Ectodermal cell (in vitro differentiated cells): ENCODE measurements around the gene KLC1.
"Not testable (repeated sequence)": the region's sequence is repeated elsewhere in the genome, so short reads cannot be mapped to it uniquely, and the experiment has no call there.

ENCODE experiments used
- H3K27ac ChIP-seq: 2 replicates; pipeline ENCODE4 v1.7.0; 2013; ENCODE audit warnings: mild to moderate bottlenecking, low read depth, low read length; ENCODE audit not compliant: insufficient read depth, poor library complexity, severe bottlenecking
- H3K27me3 ChIP-seq: 2 replicates; pipeline ENCODE4 v1.7.0; 2013; ENCODE audit warnings: mild to moderate bottlenecking, low read length; ENCODE audit not compliant: insufficient read depth, control insufficient read depth, poor library complexity, severe bottlenecking
- H3K36me3 ChIP-seq: one replicate; pipeline ENCODE4 v1.7.0; 2013; ENCODE audit warnings: low read length; ENCODE audit not compliant: control insufficient read depth, insufficient read depth
- H3K4me1 ChIP-seq: one replicate; pipeline ENCODE4 v1.7.0; 2013; ENCODE audit warnings: low read length; ENCODE audit not compliant: control insufficient read depth, insufficient read depth
- H3K4me3 ChIP-seq: 2 replicates; pipeline ENCODE4 v1.7.0; 2013; ENCODE audit warnings: low read depth, low read length, control low read depth; ENCODE audit not compliant: insufficient read depth
- H3K9me3 ChIP-seq: 2 replicates; pipeline ENCODE4 v1.7.0; 2013; ENCODE audit warnings: mild to moderate bottlenecking, low read length, moderate library complexity; ENCODE audit not compliant: control insufficient read depth
- WGBS, 2 experiments: methylation state at CpG; one replicate each; pipeline ENCODE4 v1.1.7; 2013; ENCODE audit warnings: missing lambda C conversion rate in 2 of 2; 5-methylcytosine and 5-hydroxymethylcytosine counted together

KLC1 gene

GRCh38 chr14:103606963-103607668, 21.9 kb upstream of the KLC1 start:
- WGBS, 2 experiments = 17 to 19% methylated on average over 25 of the region's 25 CpGs
- no peaks in the 10 kb centered on the region for H3K9me3 ChIP-seq
- peaks cover 10% of the 10 kb centered on the region for H3K4me1 ChIP-seq
- H3K27ac ChIP-seq = no peak overlapping the region
- H3K4me3 ChIP-seq = no peak overlapping the region
- peaks cover 21% of the 10 kb centered on the region for H3K27me3 ChIP-seq
- H3K36me3 ChIP-seq = no peaks in the 10 kb centered on the region

GRCh38 chr14:103607822-103608221, 21.2 kb upstream of the KLC1 start:
- WGBS, 2 experiments = 43 to 46% methylated on average over 15 of the region's 15 CpGs
- Histone ChIP-seq H3K9me3 (no peaks in the 10 kb centered on the region), H3K36me3 (no peaks in the 10 kb centered on the region), H3K4me3 (no peak overlapping the region), H3K4me1 (peaks cover 10% of the 10 kb centered on the region), H3K27ac (no peak overlapping the region), H3K27me3 (peaks cover 21% of the 10 kb centered on the region)

- not testable (repeated sequence) for H3K36me3 ChIP-seq, H3K4me1 ChIP-seq, H3K4me3 ChIP-seq, H3K9me3 ChIP-seq, H3K27ac ChIP-seq
- WGBS, 2 experiments = 83 to 96% methylated on average over 4 of the region's 4 CpGs
- peaks cover 21% of the 10 kb centered on the region for H3K27me3 ChIP-seq
These were observed 19.9 kb upstream of the KLC1 start for GRCh38 chr14:103609081-103609480.

GRCh38 chr14:103611215-103611614, 17.8 kb upstream of the KLC1 start:
- 89 to 92% methylated on average over 2 of the region's 2 CpGs for WGBS, 2 experiments

GRCh38 chr14:103613517-103613916, 15.5 kb upstream of the KLC1 start:
- Histone ChIP-seq H3K27ac (no peak overlapping the region), H3K27me3 (peaks cover 1% of the 10 kb centered on the region), H3K9me3 (no peaks in the 10 kb centered on the region), H3K36me3 (no peaks in the 10 kb centered on the region), H3K4me1 (no peaks in the 10 kb centered on the region), H3K4me3 (no peak overlapping the region)
- WGBS, 2 experiments = 73 to 75% methylated on average over 4 of the region's 4 CpGs

More at GRCh38 chr14:103611215-103611614, 17.8 kb upstream of the KLC1 start:
- Histone ChIP-seq H3K27ac (no peak overlapping the region), H3K4me3 (no peak overlapping the region), H3K4me1 (peaks cover 10% of the 10 kb centered on the region), H3K36me3 (no peaks in the 10 kb centered on the region), H3K9me3 (no peaks in the 10 kb centered on the region), H3K27me3 (peaks cover 21% of the 10 kb centered on the region)

- WGBS, 2 experiments = 74 to 76% methylated on average over 17 of the region's 17 CpGs
- no peaks in the 10 kb centered on the region for H3K36me3 ChIP-seq
- no peak overlapping the region for H3K27ac ChIP-seq
- no peaks in the 10 kb centered on the region for H3K4me1 ChIP-seq
- H3K4me3 ChIP-seq = no peak overlapping the region
- no peaks in the 10 kb centered on the region for H3K9me3 ChIP-seq
- no peaks in the 10 kb centered on the region for H3K27me3 ChIP-seq
These were observed 12.2 kb upstream of the KLC1 start for GRCh38 chr14:103616635-103617300.

- WGBS, 2 experiments = 80 to 85% methylated on average over 5 of the region's 5 CpGs
- Histone ChIP-seq H3K36me3 (no peaks in the 10 kb centered on the region), H3K27ac (no peak overlapping the region), H3K9me3 (no peaks in the 10 kb centered on the region), H3K4me1 (no peaks in the 10 kb centered on the region), H3K27me3 (no peaks in the 10 kb centered on the region), H3K4me3 (no peak overlapping the region)
These were observed 10.0 kb upstream of the KLC1 start for GRCh38 chr14:103619057-103619456.

- Histone ChIP-seq H3K27ac (no peak overlapping the region), H3K4me1 (no peaks in the 10 kb centered on the region), H3K27me3 (no peaks in the 10 kb centered on the region), H3K36me3 (no peaks in the 10 kb centered on the region), H3K9me3 (no peaks in the 10 kb centered on the region), H3K4me3 (no peak overlapping the region)
- WGBS, 2 experiments = 94 to 95% methylated on average over 5 of the region's 5 CpGs
These were observed 7.2 kb upstream of the KLC1 start for GRCh38 chr14:103621860-103622259.

GRCh38 chr14:103623308-103623707, 5.7 kb upstream of the KLC1 start:
- no peaks in the 10 kb centered on the region for H3K4me1 ChIP-seq
- no peaks in the 10 kb centered on the region for H3K9me3 ChIP-seq
- H3K27ac ChIP-seq = no peak overlapping the region
- 92 to 94% methylated on average over 4 of the region's 4 CpGs for WGBS, 2 experiments
- H3K4me3 ChIP-seq = no peak overlapping the region
- H3K36me3 ChIP-seq = no peaks in the 10 kb centered on the region
- H3K27me3 ChIP-seq = peaks cover 12% of the 10 kb centered on the region

GRCh38 chr14:103623883-103624482, 5.0 kb upstream of the KLC1 start:
- Histone ChIP-seq H3K36me3 (no peaks in the 10 kb centered on the region), H3K27ac (no peak overlapping the region), H3K9me3 (no peaks in the 10 kb centered on the region), H3K4me3 (no peak overlapping the region), H3K4me1 (no peaks in the 10 kb centered on the region), H3K27me3 (peaks cover 12% of the 10 kb centered on the region)
- WGBS, 2 experiments = 92 to 94% methylated on average over 16 of the region's 16 CpGs
